Vagina (tissue), 2 donors: ENCODE results near the gene CEP89.

Source experiments
- POLR2A ChIP-seq, 2 donors: fragments of 450-650 bp; IDR thresholded peaks; one replicate each; pipeline ENCODE4 v1.6.1; 2017; ENCODE audit warnings: antibody characterized with exemption in 2 of 2, mild to moderate bottlenecking in 2 of 2, moderate library complexity in 2 of 2
- POLR2AphosphoS5 ChIP-seq, 2 donors: sonication (generic); formaldehyde crosslinking; IDR thresholded peaks; one replicate each; pipeline ENCODE4 v1.9.0; 2017; ENCODE audit warnings: antibody characterized with exemption in 2 of 2, mild to moderate bottlenecking in 2 of 2, low read depth in 1 of 2; ENCODE audit not compliant: insufficient read depth in 1 of 2
- TF ChIP-seq, protein P1 (sequence below), 3 experiments: fragments of 450-650 bp in 2 of 3; fragments of 200-600 bp in 1 of 3; sonication (generic) in 1 of 3; IDR thresholded peaks; one replicate each; pipeline ENCODE4 v1.5.1; 2017 to 2019; ENCODE audit warnings: antibody characterized with exemption in 3 of 3, mild to moderate bottlenecking in 2 of 3, moderate library complexity in 2 of 3

GRCh38 chr19:32829345-32829896 lies 142.3 kb downstream of the CEP89 start:
- TF ChIP-seq, protein P1, sequence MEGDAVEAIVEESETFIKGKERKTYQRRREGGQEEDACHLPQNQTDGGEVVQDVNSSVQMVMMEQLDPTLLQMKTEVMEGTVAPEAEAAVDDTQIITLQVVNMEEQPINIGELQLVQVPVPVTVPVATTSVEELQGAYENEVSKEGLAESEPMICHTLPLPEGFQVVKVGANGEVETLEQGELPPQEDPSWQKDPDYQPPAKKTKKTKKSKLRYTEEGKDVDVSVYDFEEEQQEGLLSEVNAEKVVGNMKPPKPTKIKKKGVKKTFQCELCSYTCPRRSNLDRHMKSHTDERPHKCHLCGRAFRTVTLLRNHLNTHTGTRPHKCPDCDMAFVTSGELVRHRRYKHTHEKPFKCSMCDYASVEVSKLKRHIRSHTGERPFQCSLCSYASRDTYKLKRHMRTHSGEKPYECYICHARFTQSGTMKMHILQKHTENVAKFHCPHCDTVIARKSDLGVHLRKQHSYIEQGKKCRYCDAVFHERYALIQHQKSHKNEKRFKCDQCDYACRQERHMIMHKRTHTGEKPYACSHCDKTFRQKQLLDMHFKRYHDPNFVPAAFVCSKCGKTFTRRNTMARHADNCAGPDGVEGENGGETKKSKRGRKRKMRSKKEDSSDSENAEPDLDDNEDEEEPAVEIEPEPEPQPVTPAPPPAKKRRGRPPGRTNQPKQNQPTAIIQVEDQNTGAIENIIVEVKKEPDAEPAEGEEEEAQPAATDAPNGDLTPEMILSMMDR (IDR thresholded peaks at IDR 0.05) = no peak
- TF ChIP-seq POLR2A (IDR thresholded peaks at IDR 0.05) = no peak
- no peak for TF ChIP-seq POLR2AphosphoS5 (IDR thresholded peaks at IDR 0.05; ENCODE audit: insufficient read depth in 1 of 2, low read depth in 1 of 2)
